GM10248 (cell line): ENCODE results near the gene PECR.

ENCODE experiments used
- CTCF ChIA-PET: fragments of 300-600 bp; sonication (Branson Sonifier 250); formaldehyde crosslinking; extraction: SDS; loops from one replicate; lab custom pipeline; 2021; ENCODE audit warnings: antibody characterized with exemption; lab: Yijun Ruan, JAX
- POLR2A ChIA-PET: fragments of 350-650 bp; sonication (Branson Sonifier 250); formaldehyde crosslinking; extraction: SDS; loops from one replicate; lab custom pipeline; 2020; ENCODE audit warnings: antibody characterized with exemption; lab: Yijun Ruan, JAX
- DNase-seq: peaks from one replicate; pipeline ENCODE4 v3.0.0; 2012; ENCODE audit errors: extremely low spot score
- TF ChIP-seq, protein P1 (sequence below): IDR thresholded peaks from 2 replicates; pipeline ENCODE4 v1.5.1; 2012; ENCODE audit warnings: mild to moderate bottlenecking, low read depth; ENCODE audit errors: extremely low read depth, missing control alignments, control extremely low read depth

PECR gene

DNA sequence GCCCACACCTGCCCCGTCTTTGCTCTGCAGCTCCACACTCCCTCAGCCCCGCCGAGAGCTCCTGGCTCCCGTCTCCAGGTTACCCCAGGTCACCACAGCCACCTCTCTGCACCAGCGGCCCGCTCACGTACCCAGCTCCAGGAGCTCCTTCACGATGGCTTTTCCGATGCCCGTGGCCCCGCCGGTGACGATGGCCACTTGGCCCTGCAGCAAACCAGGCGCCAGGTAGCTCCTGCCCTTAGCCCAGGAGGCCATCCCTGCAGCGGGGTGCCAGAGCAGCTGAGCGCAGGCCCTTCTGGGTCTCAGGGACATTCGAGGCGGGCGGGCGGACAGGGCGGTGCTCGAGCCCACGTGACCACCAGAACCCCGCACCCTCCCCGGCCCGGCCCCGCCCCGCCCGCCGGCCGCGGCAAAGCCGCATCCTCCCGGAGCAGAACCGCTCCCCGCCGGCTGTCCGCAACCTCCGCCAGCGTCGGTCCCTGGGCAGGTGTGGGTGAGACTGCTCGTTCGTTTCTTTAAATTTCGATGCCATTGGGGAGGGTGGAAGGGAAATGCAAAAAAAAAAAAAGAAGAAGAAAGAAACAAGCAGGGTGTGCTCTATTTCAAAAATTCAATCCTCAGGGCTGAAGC, at the start of gene PECR, which contains the start of gene TMEM169:
PECR (minus strand) TSS at position 323 of the 630 bp plus-strand sequence; CDS start at position 255, 68 bp downstream.
TMEM169 (plus strand) TSS at position 433 of the 630 bp plus-strand sequence. CDS start 14,045 bp downstream, outside the sequence.
- POLR2A ChIA-PET, result interaction anchor here (0.6 kb wide), 1 partner anchor 20 kb away, joined by 7 read pairs; no protein-coding TSS in a partner anchor
- TF ChIP-seq, protein P1, sequence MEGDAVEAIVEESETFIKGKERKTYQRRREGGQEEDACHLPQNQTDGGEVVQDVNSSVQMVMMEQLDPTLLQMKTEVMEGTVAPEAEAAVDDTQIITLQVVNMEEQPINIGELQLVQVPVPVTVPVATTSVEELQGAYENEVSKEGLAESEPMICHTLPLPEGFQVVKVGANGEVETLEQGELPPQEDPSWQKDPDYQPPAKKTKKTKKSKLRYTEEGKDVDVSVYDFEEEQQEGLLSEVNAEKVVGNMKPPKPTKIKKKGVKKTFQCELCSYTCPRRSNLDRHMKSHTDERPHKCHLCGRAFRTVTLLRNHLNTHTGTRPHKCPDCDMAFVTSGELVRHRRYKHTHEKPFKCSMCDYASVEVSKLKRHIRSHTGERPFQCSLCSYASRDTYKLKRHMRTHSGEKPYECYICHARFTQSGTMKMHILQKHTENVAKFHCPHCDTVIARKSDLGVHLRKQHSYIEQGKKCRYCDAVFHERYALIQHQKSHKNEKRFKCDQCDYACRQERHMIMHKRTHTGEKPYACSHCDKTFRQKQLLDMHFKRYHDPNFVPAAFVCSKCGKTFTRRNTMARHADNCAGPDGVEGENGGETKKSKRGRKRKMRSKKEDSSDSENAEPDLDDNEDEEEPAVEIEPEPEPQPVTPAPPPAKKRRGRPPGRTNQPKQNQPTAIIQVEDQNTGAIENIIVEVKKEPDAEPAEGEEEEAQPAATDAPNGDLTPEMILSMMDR, result no peak
- CTCF ChIA-PET, result interaction anchor here (0.6 to 1.5 kb wide), 7 partner anchors 12 to 49 kb away, joined by 3 to 5 read pairs (median 3); partner anchors contain the start of gene XRCC5
- DNase-seq, result peak; percentile 93

DNA sequence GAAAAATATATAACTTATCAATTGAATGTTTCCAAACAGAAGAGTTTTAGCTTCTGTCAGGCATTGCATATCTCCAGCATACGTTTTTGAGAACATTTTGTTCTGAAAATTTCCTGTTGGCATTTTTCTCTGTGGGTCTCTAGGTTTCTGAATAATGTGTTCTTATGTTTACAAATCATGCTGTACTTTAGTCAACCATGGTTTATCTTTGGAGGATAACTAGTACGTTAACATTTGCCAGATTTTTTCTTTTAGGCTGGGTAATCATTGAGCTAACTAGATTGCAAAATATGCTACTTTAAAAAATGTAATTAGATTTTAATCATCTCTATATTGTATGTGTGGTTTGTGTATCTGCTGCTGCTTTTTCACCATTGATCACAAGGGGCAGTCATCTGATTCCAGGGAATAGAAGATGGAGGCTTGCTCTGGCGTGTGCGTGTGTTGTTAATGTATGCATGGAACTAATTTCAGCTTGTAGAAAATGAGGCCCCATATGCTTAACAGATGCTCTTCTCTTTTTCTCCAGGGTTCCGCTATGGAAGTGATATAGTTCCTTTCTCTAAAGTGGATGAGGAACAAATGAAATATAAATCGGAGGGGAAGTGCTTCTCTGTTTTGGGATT, 48.9 kb upstream of the PECR start:
- TF ChIP-seq, protein P1, result no peak
- ChIA-PET POLR2A (no interaction called here), CTCF (interaction anchor here (0.6 to 3.8 kb wide), 3 partner anchors 10 to 16 kb away, joined by 5 to 23 read pairs (median 9); no protein-coding TSS in a partner anchor)
- DNase-seq, result no peak

DNA sequence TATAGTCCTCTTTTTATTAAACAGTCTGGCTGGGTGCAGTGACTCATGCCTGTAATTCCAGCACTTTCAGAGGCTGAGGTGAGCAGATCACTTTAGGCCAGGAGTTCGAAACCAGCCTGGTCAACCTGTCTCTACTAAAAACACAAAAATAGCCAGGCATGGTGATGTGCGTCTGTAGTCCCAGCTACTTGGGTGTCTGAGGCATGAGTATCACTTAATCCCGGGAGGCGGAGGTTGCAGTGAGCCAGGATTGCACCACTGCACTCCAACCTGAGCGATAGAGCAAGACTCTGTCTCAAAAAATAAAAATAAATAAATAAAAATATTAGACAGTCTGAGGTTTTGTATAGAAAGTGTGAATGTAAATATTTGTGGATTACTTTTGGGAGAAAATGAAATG, 45.3 kb upstream of the PECR start:
- ChIA-PET POLR2A (no interaction called here), CTCF (interaction anchor here (0.9 to 1.4 kb wide), 3 partner anchors 12 to 34 kb away, joined by 3 to 6 read pairs (median 5); no protein-coding TSS in a partner anchor)
- no peak for DNase-seq
- TF ChIP-seq, protein P1, result no peak

GRCh38 chr2:216121255-216121654, 39.6 kb upstream of the PECR start:
- TF ChIP-seq, protein P1, result no peak
- POLR2A ChIA-PET, result no interaction called here
- CTCF ChIA-PET, result interaction anchor here (1.4 to 4.0 kb wide), 3 partner anchors 12 to 284 kb away, joined by 3 to 23 read pairs (median 4); no protein-coding TSS in a partner anchor
- no peak for DNase-seq

DNA sequence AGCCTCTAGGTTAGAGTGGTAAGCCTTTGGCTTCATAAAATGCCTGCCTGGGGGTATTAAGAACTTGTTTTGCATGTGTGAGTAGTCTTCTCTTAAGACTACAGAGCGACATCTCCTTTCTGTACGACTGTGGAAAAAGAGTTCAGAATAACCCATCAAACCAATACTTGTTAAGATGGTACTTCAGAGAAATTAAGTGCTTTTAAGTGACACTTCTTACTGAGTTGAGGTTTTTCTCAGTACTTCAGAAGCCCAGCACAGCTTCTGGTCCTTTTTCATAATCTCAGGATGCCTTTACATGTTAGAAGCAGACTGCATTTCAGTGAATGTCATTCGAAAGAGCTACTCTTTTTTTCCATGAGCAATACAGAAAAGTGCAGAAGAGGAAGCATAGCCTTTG, 38.4 kb upstream of the PECR start:
- DNase-seq, result no peak
- TF ChIP-seq, protein P1, result no peak
- ChIA-PET POLR2A (no interaction called here), CTCF (interaction anchor here (1.0 to 1.9 kb wide), 6 partner anchors 10 to 285 kb away, joined by 3 to 7 read pairs (median 4); no protein-coding TSS in a partner anchor)

DNA sequence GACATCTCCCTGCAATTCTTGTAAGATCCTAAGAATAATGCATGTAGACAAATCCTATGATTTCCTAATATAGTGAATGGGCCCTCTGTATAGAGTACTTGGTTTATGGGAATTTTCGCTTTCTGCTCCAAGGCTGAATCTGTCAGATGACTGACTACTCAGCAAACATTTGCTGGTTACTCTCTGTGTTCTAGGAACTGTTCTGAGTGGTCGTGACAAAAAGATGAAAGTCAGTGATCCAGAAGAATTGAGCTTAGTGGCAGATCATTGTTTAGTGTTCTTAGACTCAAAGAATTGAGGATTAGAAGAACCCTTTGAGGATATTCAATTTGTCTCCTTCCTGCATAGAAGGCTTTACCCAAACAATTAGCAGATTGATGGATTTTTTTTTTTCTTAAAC, 37.5 kb upstream of the PECR start:
- no peak for DNase-seq
- ChIA-PET CTCF (interaction anchor here (1.0 to 1.9 kb wide), 5 partner anchors 9 to 22 kb away, joined by 3 to 8 read pairs (median 5); partner anchors contain the start of gene XRCC5), POLR2A (no interaction called here)
- TF ChIP-seq, protein P1, result no peak
